LNCaP clone FGC (cell line): ENCODE measurements around the gene SAMHD1.
"Not testable (repeated sequence)": the region's sequence is repeated elsewhere in the genome, so short reads cannot be mapped to it uniquely, and the experiment has no call there.

ENCODE experiments used
- DNase-seq: peaks from one replicate; pipeline ENCODE4 v3.0.0-alpha.2; 2011; ENCODE audit warnings: low read depth
- H3K4me3 ChIP-seq: 2 replicates; pipeline ENCODE4 v1.5.1; 2011; ENCODE audit warnings: mild to moderate bottlenecking, low read depth, low read length, control low read depth
- TF ChIP-seq, protein P1 (sequence below): IDR thresholded peaks from 2 replicates; pipeline ENCODE4 v1.5.1; 2012; ENCODE audit warnings: mild to moderate bottlenecking; ENCODE audit not compliant: control insufficient read depth, insufficient read depth; ENCODE audit errors: extremely low read depth

SAMHD1 gene

DNA sequence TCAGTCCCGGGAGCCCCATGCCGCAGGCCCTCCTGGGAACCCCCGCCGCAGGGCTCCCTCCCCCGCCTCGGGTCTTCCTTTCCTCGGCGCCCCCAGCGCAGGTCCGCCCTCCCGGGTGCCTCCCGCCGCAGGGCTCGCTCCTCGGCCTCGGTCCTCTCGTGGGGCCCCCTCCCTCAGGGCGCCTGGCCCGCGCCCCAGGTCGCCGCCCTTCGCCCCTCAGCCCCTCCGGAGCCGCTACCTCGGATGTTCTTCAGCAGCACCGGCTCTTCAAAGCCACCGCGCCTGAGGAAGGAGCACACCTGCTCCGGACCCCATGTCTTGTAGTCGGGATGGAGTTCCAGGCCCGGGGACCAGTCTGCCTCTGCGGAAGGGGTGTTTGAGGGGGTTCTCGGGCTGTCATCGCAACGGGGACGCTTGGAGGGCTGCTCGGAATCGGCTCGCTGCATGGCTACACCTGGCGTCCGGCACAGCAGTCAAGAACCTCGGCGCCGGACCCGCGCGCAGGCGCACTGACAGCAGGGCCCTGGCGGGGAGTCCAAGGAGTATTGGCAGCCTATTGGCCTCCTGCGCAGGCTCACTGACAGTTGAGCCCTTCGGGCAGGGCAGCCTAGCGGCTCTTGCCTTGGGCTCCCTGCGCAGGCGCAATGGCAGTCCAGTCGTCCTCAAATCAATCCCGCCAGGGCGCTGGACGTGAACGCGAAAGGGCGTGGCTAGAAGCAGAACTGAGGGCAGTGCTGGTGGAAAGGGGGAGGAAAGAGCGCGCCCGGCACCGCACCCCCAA is at the start of gene SAMHD1:
SAMHD1 (minus strand) TSS at position 511 of the 781 bp plus-strand sequence; CDS start at position 446, 65 bp downstream.
- peak; percentile 95 for DNase-seq
- H3K4me3 ChIP-seq: peak within 1 kb of the TSS; percentile 97
- TF ChIP-seq, protein P1, sequence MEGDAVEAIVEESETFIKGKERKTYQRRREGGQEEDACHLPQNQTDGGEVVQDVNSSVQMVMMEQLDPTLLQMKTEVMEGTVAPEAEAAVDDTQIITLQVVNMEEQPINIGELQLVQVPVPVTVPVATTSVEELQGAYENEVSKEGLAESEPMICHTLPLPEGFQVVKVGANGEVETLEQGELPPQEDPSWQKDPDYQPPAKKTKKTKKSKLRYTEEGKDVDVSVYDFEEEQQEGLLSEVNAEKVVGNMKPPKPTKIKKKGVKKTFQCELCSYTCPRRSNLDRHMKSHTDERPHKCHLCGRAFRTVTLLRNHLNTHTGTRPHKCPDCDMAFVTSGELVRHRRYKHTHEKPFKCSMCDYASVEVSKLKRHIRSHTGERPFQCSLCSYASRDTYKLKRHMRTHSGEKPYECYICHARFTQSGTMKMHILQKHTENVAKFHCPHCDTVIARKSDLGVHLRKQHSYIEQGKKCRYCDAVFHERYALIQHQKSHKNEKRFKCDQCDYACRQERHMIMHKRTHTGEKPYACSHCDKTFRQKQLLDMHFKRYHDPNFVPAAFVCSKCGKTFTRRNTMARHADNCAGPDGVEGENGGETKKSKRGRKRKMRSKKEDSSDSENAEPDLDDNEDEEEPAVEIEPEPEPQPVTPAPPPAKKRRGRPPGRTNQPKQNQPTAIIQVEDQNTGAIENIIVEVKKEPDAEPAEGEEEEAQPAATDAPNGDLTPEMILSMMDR: no peak

DNA sequence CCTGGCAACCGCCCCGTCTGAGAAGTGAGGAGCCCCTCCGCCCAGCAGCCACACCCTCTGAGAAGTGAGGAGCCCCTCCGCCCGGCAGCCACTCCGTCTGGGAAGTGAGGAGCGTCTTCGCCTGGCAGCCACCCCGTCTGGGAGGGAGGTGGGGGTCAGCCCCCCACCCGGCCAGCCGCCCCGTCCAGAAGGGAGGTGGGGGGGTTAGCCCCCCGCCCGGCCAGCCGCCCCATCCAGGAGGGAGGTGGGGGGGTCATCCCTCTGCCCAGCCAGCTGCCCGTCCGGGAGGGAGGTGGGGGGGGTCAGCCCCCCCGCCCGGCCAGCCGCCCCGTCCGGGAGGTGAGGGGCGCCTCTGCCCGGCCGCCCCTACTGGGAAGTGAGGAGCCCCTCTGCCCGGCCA is 48.7 kb upstream of the SAMHD1 start:
- DNase-seq, H3K4me3 ChIP-seq: not testable (repeated sequence)

DNA sequence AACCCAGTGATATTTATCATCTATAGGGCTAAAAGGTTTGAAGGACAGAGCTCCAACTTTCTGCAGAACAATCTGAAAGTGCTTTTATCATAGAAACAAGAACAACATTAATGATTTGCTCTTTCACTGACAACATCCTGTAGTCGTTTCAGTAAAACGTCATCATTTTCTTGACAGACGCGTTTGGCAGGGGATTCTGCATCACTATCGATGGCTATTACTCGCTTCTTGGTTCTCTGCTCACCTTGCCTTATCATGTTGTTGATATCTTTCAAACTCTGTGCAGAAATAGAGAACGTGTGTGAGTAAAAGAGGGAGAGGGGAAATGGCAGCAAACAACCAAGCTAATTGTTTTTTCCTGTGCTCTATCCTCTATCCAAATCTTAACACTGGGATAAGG is 47.1 kb upstream of the SAMHD1 start:
- DNase-seq: no peak
- H3K4me3 ChIP-seq: no peak overlapping the region
- TF ChIP-seq, protein P1: no peak

DNA sequence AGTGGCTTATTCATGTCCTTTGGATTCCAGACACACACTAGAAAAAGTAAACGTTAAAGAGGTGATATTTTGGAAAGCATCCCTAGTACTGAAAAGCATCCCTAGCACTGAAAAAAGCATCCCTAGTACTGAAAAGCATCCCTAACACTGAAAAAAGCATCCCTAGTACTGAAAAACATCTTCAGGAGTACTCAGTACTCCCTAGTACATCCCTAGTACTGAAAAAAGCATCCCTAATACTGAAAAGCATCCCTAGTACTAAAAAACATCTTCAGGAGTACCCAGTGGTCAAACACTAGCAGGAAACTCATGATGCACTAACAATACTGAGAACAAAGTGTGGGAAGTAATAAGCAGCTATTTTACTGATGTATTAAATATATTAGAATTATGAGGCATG is 45.6 kb upstream of the SAMHD1 start:
- TF ChIP-seq, protein P1: no peak
- no peak for DNase-seq
- no peak overlapping the region for H3K4me3 ChIP-seq

DNA sequence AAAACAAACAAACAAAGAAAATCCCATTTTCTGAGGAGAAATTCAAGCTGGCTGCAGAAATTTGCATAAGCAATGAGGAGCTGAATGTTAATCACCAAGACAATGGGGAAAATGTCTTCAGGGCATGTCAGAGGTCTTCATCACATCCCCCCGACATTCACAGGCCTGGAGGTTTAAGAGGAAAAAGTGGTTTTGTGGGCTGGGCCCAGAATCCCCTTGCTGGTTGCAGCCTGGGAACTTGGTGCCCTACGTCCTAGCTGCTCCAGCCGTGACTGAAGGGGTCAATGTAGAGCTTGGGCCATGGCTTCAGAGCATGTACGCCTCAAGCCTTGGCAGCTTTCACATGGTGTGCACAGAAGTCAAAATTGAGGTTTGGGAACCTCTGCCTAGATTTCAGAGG is 42.7 kb upstream of the SAMHD1 start:
- not testable (repeated sequence) for H3K4me3 ChIP-seq, DNase-seq

DNA sequence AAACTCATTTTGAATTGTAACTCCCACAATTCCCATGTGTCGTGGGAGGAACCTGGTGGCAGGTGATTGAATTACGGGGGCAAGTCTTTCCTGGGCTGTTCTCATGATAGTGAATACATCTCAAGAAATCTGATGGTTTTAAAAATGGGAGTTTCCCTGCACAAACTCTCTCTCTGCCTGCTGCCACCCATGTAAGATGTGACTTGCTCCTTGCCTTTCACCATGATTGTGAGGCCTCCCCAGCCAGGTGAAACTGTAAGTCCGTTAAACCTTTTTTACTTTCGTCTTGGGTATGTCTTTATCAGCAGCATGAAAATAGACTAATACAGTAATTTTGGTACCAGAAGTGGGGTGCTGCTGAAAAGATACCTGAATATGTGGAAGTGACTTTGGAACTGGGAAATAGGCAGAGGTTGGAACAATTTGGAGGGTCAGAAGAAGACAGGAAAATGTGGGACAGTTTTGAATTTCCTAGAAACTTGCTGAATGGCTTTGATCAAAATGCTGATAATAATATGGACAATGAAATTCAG is 41.4 kb upstream of the SAMHD1 start:
- no peak for DNase-seq
- TF ChIP-seq, protein P1: no peak
- no peak overlapping the region for H3K4me3 ChIP-seq

DNA sequence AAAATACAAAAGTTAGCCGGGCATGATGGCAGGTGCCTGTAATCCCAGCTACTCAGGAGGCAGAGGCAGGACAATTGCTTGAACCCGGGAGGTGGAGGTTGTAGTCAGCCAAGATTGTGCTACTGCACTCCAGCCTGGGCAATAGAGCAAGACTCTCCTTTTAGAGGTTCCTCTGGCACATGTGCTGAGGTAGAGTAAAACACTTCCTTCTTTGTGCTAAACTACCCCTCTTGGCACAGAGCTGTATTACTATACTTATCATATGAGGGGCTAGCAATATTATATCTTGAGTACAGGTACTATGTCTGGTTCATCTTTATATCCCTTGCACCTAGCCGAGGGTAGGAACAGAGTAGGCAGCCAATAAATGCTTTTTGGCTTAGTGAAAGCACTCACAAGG is 40.2 kb upstream of the SAMHD1 start:
- TF ChIP-seq, protein P1: no peak
- no peak overlapping the region for H3K4me3 ChIP-seq
- DNase-seq: no peak

DNA sequence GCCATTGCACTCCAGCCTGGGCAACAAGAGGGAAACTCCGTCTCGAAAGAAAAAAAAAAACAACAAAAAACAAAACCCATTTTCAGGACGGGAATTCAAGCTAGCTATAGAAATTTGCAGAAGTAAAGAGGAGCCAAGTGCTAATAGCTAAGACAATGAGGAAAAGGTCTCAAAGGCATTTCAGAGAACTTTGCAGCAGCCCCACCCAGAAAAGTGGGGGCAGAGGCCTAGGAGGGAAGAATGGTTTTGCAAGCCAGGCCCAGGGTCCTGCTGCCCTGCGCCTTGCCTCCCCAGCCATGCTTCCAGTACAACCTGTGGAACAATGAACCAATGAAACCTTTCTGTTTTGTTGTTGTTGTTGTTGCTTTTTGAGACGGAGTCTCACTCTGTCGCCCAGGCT is 38.3 kb upstream of the SAMHD1 start:
- DNase-seq: no peak
- TF ChIP-seq, protein P1: no peak
- no peak overlapping the region for H3K4me3 ChIP-seq
